C1 segment of cervical spinal cord (tissue), 14 donors: Measurements from ENCODE around the gene TNK1.

Experiments
- DNase-seq, 14 donors: peaks; one replicate each; lab custom pipeline; 2025; lab: John Stamatoyannopoulos, UW

The TNK1 gene

DNA sequence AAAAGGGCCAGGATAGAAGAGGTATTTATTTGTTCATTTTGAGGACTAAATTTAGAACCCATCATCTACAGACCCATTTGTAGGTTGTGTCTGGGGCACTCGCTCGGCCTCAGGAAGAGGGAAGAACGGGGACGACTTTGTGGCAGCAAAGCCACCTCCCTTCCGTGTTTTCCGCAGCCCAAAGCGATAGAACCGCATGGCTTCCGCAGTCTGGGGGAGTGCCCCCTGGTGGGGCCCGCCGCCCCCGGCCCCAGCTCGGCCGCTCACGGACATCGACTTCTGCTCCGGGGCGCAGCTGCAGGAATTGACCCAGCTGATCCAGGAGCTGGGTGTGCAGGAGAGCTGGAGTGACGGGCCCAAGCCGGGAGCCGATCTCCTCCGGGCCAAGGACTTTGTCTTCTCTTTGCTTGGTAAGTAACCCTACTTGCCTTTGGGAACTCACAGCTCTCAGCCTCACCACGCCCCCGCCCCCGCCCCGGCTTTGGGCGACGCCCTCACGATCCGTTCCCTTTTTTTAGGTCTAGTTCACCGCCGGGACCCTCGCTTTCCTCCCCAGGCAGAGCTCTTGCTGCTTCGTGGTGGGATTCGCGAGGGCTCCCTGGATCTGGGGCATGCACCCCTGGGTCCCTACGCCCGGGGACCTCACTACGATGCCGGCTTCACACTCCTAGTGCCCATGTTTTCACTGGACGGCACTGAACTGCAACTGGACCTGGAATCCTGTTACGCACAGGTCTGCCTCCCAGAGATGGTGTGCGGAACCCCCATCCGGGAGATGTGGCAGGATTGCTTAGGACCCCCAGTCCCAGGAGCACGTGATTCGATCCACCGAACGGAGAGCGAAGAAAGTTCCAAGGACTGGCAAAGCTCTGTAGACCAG is 55.0 kb downstream of the TNK1 start:
- peak in 3 of 14 donors; percentile 30 to 35 (median 32) for DNase-seq

DNA sequence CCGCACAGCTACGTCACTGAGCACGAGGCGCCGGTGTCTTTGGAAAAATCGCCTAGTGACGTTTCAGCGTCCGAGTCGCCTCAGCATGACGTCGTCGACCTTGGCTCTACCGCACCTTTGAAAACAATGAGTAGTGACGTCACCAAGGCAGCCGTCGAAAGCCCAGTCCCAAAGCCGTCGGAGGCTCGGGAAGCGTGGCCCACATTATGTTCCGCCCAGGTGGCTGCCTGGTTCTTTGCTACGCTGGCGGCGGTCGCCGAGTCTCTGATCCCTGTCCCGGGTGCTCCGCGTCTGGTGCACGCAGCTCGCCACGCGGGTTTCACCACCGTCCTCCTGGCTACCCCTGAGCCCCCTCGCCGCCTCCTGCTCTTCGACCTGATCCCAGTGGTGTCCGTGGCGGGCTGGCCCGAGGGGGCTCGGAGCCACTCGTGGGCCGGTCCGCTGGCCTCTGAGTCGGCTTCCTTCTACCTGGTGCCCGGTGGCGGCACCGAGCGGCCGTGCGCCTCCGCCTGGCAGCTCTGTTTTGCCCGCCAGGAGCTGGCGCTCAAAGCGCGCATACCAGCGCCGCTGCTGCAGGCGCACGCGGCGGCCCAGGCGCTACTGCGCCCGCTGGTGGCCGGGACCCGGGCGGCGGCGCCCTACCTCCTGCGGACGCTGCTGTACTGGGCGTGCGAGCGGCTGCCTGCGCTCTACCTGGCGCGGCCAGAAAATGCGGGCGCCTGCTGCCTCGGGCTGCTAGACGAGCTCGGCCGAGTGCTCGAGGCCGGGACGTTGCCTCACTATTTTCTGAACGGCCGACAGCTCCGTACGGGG is 55.9 kb downstream of the TNK1 start:
- DNase-seq, result peak in 9 of 14 donors; percentile 15 to 81 (median 43)

DNA sequence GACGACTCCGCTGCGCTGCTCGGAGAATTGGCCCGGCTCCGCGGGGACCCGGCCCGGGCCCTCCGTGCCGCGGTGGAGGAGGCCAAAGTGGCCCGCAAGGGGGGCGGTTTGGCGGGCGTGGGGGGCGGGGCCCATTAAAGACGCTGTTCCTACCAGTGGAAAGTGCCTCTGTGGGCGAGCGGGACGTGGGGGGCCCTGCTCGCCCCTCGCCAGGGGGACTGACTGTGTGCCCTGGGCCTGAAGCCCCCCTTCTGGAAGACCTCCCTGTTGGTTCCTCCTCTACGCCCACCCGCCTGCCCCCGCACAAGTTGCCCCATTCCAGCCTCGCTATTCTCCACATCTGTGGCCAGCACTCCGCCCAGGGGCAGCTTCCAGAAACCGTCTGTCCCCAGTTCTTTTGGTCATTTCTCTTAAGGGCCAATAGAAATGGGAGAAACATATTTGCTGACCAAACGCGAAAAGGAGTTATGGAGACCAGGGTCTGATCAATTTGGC is 56.5 kb downstream of the TNK1 start:
- peak in 1 of 14 donors; percentile 44 for DNase-seq

DNA sequence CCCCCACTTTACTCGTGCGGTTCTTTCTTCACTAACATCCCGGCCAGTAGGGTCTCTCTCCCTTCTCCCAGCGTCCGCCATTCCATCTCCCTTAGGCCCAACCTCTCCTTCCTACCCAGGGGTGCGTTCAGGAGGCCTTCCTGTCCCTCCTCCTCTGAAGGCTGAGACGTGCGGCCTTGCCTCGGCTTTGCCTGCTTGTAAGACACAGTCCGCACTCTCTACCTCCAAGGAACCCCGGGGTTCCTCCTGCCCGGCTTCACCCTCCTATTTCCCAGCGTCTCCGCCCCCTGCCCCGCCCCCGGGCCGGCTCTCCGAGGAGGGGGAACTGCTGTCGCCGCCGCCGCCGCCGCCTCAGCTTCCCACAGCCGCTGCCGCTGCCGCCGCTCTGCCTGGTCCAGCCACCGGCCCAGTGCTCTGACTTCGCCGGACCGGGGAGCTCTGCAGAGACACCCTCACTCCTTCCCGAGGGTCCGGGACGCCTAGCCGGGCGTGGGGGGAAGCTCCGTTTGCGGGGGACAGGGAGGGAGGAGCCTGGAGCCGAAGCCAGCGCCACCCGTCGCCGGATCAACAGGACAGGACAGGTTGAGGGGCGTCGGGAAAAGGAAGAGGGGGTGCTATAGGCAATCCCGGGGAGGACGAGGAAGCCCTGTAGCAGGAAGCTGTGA is 57.2 kb downstream of the TNK1 start:
- DNase-seq, result peak in 9 of 14 donors; percentile 20 to 68 (median 39)

DNA sequence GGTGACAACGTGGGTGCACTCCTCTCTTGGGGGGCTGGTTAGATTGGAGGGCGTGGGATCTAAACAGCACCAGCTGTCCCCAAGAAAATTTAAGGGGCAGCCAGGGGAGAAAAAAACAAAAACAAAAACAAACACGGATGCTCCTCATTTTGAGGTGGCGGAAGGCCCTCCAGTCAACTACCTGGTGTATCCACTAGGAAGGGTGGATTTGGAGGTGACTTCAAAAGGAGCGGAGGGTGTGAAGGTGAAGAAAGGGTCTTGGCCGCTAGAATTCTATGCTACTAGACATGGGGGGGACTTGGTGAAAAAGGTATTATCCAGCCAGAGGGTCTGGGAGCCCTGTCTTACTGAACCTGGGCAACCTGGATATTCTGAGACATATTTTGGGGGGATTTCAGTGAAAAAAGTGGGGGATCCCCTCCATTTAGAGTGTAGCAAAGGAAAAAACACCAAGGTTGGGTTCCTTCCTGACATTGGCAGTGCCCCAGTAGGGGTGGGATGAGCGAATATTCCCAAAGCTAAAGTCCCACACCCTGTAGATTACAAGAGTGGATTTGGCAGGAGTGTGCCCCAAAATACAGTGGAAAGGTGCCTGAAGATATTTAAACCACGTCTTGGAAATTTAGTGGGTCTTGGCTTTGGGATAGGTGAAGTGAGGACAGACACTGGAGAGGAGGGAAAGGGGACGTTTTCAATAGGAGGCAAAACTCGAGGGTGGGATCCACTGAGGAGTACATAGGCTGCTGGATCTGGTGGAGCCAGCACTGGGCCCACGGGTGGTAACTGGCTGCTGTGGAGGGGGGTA is 58.0 kb downstream of the TNK1 start:
- no peak for DNase-seq
